Measurements from ENCODE around the gene RECK.
"Not testable (repeated sequence)": the region's sequence is repeated elsewhere in the genome, so short reads cannot be mapped to it uniquely, and the experiment has no call there.

Gene RECK

DNA sequence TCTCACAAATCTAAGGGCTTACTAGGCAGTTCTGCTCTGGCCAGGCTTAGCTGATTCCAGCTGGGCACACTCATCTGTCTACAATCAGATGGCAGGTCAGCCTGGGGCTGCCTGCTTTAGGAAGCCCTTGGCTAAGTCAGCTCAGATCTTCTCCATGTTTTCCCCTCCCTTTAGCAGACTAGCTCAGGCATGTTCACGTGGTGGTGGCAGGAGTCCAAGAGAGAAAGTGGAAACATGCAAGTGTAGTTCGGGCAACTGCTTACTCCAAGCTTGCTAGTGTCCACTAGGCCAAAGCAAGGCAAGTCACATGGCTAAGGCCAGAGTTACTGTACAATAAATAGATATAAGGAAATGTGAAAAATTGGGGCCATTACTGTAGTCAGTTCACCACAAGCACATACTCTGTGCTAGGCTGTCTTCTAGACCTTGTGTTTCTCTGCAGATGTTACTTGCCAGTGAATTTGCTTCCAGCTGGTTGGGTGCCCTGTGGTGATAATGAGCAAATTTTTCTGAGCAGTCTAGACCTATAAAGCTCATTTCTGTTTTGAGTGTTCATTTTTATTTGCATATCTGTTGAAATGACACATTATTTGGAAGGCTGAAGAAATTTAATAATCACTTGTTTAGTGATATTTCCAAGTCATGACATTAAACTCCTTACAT lies 38.3 kb downstream of the RECK start:
- Mint-ChIP-seq H3K4me1 (ENCODE audit: low read depth) (peaks cover 2% of the 10 kb centered on the region), H3K27me3 (ENCODE audit: low read depth) (no peaks in the 10 kb centered on the region), H3K27ac (no peak overlapping the region), H3K4me3 (no peak overlapping the region), H3K36me3 (ENCODE audit: low read depth) (peaks cover 6% of the 10 kb centered on the region), H3K9me3 (no peaks in the 10 kb centered on the region)

DNA sequence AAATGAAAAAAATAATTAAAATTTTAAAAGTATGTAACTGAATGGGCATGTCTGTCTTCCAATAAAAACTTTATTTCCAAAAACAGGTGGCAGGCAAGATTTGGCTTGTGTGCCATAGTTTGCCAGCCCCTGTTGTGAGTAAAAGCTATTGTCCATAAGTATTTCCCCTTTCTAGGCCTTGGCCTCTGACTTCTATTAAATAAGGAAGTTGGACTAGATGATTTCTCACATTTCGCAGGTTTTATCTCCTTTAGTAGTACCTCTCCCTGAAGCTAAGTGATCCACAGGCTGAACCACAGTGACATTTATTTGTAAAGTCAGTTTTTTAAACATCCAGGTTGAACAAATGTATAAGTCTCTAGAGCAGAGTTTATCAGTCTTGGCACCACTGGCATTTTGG lies 41.3 kb downstream of the RECK start:
- Mint-ChIP-seq H3K4me1 (ENCODE audit: low read depth) (peaks cover 2% of the 10 kb centered on the region), H3K4me3 (no peak overlapping the region), H3K36me3 (ENCODE audit: low read depth) (peaks cover 6% of the 10 kb centered on the region), H3K9me3 (no peaks in the 10 kb centered on the region), H3K27me3 (ENCODE audit: low read depth) (no peaks in the 10 kb centered on the region), H3K27ac (no peak overlapping the region)

DNA sequence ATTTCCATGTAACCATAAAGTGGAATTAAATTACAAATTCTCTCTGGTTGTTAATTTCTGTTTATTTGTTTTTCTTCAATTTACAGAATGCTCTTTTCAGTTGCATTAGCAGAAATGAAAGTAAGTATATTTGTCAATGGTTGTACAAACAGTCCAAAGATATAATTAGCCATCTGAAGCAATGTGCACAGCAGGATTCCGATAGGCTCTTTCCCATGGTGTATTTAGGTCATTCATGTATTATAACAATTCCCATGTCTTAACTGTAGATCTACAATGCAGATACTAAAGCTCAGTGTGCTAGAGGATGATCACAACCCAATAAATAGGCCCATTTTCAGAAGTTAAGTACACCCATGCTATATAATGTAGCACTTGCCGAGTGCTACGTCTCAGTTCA lies 43.8 kb downstream of the RECK start:
- Mint-ChIP-seq H3K9me3 (no peaks in the 10 kb centered on the region), H3K27ac (no peak overlapping the region), H3K36me3 (ENCODE audit: low read depth) (peaks cover 11% of the 10 kb centered on the region), H3K27me3 (ENCODE audit: low read depth) (no peaks in the 10 kb centered on the region), H3K4me1 (ENCODE audit: low read depth) (no peaks in the 10 kb centered on the region), H3K4me3 (no peak overlapping the region)

DNA sequence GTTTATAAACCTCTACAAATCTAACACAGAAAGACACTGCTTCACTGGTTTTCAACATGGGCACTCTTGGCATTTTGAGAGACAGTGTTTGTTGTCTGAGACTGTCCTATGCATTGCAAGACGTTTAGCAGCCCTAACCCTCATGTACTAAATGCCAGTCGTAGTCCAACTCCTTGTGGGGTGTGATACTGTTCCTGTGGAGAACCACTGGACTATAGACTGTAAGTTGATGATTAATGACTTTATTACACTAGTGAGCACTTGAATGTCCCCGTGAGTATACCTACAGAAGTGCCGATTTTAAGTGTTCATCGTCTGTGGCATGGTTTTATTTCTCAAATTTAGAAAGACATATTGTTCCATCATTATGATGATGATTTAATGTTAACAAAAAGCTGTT lies 46.2 kb downstream of the RECK start:
- Mint-ChIP-seq H3K9me3 (peaks cover 5% of the 10 kb centered on the region), H3K4me3 (no peak overlapping the region), H3K27me3 (ENCODE audit: low read depth) (no peaks in the 10 kb centered on the region), H3K27ac (no peak overlapping the region), H3K4me1 (ENCODE audit: low read depth) (no peaks in the 10 kb centered on the region), H3K36me3 (ENCODE audit: low read depth) (peaks cover 14% of the 10 kb centered on the region)

DNA sequence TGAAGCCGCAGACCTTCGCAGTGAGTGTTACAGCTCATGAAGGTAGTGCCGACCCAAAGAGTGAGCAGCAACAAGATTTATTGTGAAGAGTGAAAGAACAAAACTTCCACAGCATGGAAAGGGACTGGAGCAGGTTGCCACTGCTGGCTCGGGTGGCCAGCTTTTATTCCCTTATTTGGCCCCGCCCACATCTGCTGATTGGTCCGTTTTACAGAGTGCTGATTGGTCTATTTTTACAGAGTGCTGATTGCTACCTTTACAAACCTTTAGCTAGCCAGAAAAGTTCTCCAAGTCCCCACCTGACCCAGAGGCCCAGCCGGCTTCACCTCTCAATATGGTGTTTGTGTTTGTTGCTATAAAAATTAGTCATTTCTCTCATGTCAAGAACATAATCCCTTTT lies 49.7 kb downstream of the RECK start:
- H3K9me3 Mint-ChIP-seq: peaks cover 5% of the 10 kb centered on the region
- H3K27me3 Mint-ChIP-seq (ENCODE audit: low read depth): no peaks in the 10 kb centered on the region
- H3K4me1 Mint-ChIP-seq (ENCODE audit: low read depth): no peaks in the 10 kb centered on the region
- H3K4me3 Mint-ChIP-seq: no peak overlapping the region
- H3K36me3 Mint-ChIP-seq (ENCODE audit: low read depth): peaks cover 14% of the 10 kb centered on the region
- no peak overlapping the region for H3K27ac Mint-ChIP-seq

DNA sequence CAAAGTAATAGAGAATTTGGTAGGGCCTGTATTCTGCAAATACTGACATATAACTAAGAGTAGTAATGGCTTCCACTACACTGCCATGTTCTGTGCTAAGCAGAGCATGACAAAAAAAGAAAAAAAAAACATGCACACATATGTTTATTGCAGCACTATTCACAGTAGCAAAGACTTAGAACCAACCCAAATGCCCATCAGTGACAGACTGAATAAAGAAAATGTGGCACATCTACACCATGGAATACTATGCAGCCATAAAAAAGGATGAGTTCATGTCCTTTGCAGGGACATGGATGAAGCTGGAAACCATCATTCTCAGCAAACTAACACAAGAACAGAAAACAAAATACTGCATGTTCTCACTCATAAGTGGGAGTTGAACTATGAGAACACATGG lies 50.3 kb downstream of the RECK start:
- H3K27ac Mint-ChIP-seq; H3K4me1 Mint-ChIP-seq (ENCODE audit: low read depth); H3K4me3 Mint-ChIP-seq; H3K27me3 Mint-ChIP-seq (ENCODE audit: low read depth): not testable (repeated sequence)
- peaks cover 18% of the 10 kb centered on the region for H3K36me3 Mint-ChIP-seq (ENCODE audit: low read depth)
- peaks cover 11% of the 10 kb centered on the region for H3K9me3 Mint-ChIP-seq

DNA sequence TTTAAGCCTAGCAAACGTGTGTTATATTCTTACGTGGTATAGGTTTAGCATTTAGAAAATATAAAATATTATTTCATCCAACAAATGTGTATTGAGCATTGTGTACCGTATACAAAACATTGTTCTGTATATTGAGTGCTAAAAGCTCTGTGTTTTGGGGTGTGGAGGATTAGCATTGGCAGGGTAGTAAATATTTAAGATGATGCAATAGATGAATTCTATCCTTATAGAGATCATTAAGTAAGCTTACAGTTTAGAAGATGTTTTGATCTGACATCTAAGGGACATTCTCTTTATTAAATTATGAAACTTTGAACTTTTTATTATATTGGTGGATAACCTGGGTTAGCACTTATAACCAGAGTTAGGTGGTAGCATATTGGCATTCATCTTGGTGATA lies 51.3 kb downstream of the RECK start:
- peaks cover 8% of the 10 kb centered on the region for H3K4me1 Mint-ChIP-seq (ENCODE audit: low read depth)
- peaks cover 12% of the 10 kb centered on the region for H3K9me3 Mint-ChIP-seq
- no peak overlapping the region for H3K4me3 Mint-ChIP-seq
- H3K27ac Mint-ChIP-seq: no peak overlapping the region
- peaks cover 22% of the 10 kb centered on the region for H3K36me3 Mint-ChIP-seq (ENCODE audit: low read depth)
- no peaks in the 10 kb centered on the region for H3K27me3 Mint-ChIP-seq (ENCODE audit: low read depth)

DNA sequence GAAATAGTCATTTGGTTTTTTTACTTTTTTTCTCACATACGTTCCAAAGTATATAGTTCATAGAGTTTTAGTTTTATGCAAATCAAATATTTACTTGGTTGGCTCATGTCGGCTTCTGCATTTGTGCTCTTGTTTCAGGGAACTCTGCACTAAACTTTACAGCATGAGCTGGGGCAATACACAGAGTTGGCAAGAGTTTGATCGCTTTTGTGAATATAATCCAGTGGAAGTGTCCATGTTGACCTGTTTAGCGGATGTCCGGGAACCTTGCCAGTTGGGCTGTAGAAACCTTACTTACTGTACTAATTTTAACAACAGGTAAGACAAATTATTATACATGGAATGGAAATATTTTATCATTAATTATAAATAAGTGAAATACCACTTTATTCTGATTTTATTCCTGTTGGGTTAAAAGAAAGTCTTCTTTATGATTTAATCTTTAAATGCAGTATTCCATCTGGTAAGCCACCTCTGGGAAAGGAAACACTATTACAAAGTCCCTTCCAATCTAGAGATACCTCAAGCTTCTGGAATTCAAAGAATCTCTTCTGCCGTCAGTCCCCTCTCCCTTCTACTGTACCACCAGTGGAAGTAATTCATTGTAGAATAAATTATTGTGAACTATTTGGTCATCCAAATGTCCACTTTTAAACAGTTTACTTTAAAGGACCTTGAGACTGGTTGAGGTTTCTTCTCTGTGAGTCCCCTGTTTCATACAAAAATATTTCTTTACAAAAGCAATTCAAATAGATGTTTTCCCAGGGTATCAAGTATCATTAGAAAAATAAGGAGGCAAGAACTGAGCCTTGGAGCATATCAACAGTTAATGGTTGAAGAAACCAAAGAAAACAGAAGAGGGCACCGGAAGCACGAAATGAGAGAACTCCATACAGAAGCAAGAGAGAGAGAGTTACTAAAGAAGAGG lies 54.6 kb downstream of the RECK start:
- H3K36me3 Mint-ChIP-seq (ENCODE audit: low read depth): peaks cover 15% of the 10 kb centered on the region
- no peak overlapping the region for H3K4me3 Mint-ChIP-seq
- peaks cover 12% of the 10 kb centered on the region for H3K4me1 Mint-ChIP-seq (ENCODE audit: low read depth)
- no peaks in the 10 kb centered on the region for H3K27me3 Mint-ChIP-seq (ENCODE audit: low read depth)
- peak overlapping the region; percentile 71 for H3K27ac Mint-ChIP-seq
- H3K9me3 Mint-ChIP-seq: peaks cover 12% of the 10 kb centered on the region

DNA sequence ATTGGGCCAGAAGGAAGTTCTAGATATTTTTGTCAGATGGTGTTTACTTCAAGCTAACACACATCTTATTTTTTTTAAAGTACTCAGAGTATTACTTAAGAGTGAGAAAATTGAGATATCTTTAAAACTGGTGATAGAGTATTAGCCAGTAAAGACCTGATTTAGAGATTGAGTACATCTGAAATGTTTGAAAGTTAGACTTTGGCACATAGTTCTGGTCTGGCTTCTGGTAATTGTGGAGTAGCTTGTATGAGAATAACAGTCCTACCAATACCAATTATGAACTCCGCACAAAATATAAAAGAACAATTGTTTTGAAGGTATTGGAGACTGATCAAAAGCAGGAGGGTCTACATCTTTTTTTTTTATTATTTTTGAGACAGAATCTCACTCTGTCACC lies 55.3 kb downstream of the RECK start:
- Mint-ChIP-seq H3K9me3 (peaks cover 8% of the 10 kb centered on the region), H3K4me3 (no peak overlapping the region), H3K36me3 (ENCODE audit: low read depth) (peaks cover 13% of the 10 kb centered on the region), H3K27ac (no peak overlapping the region), H3K27me3 (ENCODE audit: low read depth) (no peaks in the 10 kb centered on the region), H3K4me1 (ENCODE audit: low read depth) (peaks cover 12% of the 10 kb centered on the region)

DNA sequence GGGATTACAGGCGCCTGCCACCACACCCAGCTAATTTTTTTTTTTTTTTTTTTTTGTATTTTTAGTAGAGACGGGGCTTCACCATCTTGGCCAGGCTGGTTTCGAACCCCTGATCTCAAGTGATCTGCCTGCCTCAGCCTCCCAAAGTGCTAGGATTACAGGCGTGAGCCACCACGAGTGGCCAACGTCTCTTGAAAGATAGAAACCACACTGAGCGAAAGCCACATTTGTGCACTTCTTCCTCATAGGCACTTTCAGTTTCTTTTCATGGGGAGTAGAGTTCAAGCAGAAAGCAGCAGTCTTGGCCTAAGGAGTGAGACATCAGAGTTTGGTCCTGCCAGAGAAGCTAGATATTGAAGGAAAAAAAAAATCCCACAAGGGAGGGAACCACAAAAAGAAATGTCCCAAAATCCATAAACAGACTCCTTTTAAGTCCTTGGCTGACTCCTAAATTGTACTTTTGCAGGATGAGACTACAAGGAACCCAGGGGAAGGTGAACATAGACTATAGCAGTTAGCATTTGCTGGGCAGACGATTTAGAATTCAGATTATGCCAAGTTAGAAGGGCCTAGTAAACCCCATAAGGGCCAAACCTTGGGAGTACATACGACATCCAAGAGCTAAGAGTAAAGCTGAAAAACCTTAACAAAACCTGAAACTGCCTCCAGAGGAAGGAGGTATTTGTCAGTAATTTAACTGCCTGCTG lies 55.9 kb downstream of the RECK start:
- peaks cover 7% of the 10 kb centered on the region for H3K9me3 Mint-ChIP-seq
- peaks cover 12% of the 10 kb centered on the region for H3K4me1 Mint-ChIP-seq (ENCODE audit: low read depth)
- H3K27ac Mint-ChIP-seq: peak overlapping the region; percentile 91
- no peaks in the 10 kb centered on the region for H3K27me3 Mint-ChIP-seq (ENCODE audit: low read depth)
- H3K36me3 Mint-ChIP-seq (ENCODE audit: low read depth): peaks cover 9% of the 10 kb centered on the region
- no peak overlapping the region for H3K4me3 Mint-ChIP-seq

DNA sequence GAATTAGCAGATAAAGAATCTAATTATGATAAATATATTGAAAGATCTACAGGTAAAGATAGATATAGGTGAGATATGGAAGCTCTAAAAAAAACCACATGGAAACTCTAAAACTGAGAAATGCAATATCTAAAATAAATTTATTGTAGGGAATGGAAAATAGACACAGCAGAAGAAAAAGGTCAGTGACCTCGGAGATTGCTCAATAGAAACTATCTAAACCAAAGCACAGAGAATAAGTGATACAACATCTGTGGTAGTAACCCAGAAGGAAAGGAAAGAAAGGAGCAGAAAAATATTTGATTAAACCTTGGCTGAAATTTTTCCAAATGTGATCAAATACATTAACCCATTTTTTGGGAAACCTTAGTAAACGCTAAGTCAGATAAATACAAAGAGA lies 56.7 kb downstream of the RECK start:
- no peaks in the 10 kb centered on the region for H3K27me3 Mint-ChIP-seq (ENCODE audit: low read depth)
- H3K27ac Mint-ChIP-seq: no peak overlapping the region
- peaks cover 12% of the 10 kb centered on the region for H3K4me1 Mint-ChIP-seq (ENCODE audit: low read depth)
- no peak overlapping the region for H3K4me3 Mint-ChIP-seq
- peaks cover 7% of the 10 kb centered on the region for H3K9me3 Mint-ChIP-seq
- H3K36me3 Mint-ChIP-seq (ENCODE audit: low read depth): peaks cover 9% of the 10 kb centered on the region

DNA sequence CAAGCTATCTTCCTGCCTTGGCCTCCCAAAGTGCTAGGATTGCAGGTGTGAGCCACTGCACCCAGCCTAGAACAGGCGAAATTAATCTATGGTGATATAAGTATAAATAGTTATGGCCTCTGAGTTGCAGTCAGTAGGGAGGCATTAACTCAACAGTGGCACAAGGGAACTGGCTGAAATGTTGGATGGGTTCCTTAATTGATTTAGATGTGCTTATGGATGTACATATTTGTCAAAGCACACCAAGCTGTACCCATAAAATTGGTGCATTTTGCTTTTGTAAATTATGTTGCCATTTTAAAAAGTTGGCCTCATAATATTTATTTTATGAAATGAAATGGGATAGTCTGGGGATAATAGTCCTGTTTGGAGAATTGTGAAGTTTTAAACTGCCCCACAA lies 63.0 kb downstream of the RECK start:
- Mint-ChIP-seq H3K4me1 (ENCODE audit: low read depth) (peaks cover 6% of the 10 kb centered on the region), H3K27me3 (ENCODE audit: low read depth) (no peaks in the 10 kb centered on the region), H3K27ac (no peak overlapping the region), H3K36me3 (ENCODE audit: low read depth) (peaks cover 2% of the 10 kb centered on the region), H3K4me3 (no peak overlapping the region), H3K9me3 (no peaks in the 10 kb centered on the region)

DNA sequence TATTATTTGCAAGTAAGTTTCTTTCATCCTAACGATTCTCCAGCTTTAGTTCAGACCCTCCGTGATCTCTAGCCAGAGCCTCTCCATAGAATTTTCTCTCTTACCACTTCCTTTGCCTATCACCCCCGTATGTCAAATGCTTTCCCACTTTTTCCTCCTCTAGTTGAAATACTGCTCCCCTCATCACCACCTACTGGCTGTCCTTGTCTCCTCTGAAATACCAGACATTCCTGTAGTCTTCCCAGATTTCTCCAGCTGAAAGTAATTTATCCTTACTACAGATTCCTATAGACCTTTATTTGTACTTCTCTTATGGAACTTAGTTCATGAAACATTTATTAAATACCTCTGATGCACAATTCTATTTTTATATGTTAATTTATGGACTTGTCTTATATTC lies 63.8 kb downstream of the RECK start:
- Mint-ChIP-seq H3K4me1 (ENCODE audit: low read depth) (peaks cover 6% of the 10 kb centered on the region), H3K27me3 (ENCODE audit: low read depth) (no peaks in the 10 kb centered on the region), H3K9me3 (no peaks in the 10 kb centered on the region), H3K27ac (no peak overlapping the region), H3K36me3 (ENCODE audit: low read depth) (peaks cover 2% of the 10 kb centered on the region), H3K4me3 (no peak overlapping the region)

DNA sequence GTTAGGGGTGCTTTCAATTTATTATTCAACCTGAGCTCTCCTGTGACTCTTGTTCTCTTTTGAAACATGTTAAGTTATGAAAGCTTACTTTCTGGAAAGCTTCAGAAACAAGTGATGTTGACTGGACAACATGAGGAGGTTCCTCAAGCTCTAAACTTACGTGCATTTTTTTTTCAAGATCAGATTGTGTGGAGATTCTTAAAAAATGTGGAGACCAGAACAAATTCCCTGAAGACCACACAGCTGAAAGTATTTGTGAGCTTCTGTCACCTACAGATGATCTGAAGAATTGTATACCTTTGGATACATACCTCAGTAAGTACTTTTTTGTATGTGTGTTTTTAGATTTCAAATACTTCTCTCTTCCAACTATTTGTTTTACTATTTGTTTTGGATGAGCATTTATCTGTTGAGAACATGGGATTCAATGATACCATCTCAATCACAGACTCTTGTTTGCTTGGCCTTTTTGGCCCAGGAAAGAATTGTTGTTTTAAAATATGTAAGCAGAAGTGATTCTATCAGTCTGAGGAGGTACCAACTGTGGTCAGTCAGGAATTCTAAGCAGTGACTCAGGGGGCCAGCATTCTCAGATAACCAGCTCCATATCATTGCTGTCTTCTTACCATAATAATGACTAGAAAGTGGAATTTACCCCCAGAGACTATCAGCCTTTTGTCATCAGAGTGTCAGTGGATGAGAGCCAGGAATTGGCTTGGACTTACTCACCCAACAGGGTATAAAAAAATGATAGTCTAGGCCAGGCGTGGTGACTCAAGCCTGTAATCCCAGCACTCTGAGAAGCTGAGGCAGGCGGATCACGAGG lies 65.4 kb downstream of the RECK start:
- Mint-ChIP-seq H3K27ac (no peak overlapping the region), H3K4me3 (no peak overlapping the region), H3K9me3 (no peaks in the 10 kb centered on the region), H3K27me3 (ENCODE audit: low read depth) (no peaks in the 10 kb centered on the region), H3K4me1 (ENCODE audit: low read depth) (peaks cover 6% of the 10 kb centered on the region), H3K36me3 (ENCODE audit: low read depth) (peaks cover 2% of the 10 kb centered on the region)

All from T-helper 1 cell treated with Interleukin-12 subunit alpha and Interleukin-12 subunit beta and Interleukin-4 antibody, amounts not matched to agents 30 μg/mL and 1 μg/mL, for 36 hours (primary cell).